HG02623 (cell line): ENCODE data around the gene SPRR2G.
"Not testable (repeated sequence)": the region's sequence is repeated elsewhere in the genome, so short reads cannot be mapped to it uniquely, and the experiment has no call there.

ENCODE experiments used
- ATAC-seq: cut with Tn5 transposase; IDR thresholded peaks from one replicate; pipeline ENCODE4 v1.9.1; 2021; ENCODE audit warnings: moderate library complexity; ENCODE audit not compliant: unreplicated experiment

The SPRR2G gene

DNA sequence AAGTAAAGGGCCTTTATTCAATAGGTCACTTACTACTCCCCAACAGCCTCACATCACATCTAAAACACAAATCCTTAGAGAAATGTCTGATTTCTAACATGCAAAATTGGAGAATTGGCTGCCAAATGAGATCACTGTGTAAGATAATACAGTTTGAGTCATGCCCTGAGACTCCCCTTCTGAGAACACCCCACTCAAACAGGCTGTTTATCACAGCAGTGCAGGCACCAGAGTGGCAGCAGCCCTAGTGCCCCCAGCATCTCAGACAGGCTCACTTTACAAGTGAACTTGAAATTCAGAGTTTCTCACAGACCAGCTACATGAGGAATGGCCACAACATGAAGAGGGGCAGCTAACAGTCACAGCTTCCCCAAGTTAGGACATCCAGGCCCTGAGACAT lies 35.4 kb downstream of the SPRR2G start:
- not testable (repeated sequence) for ATAC-seq

DNA sequence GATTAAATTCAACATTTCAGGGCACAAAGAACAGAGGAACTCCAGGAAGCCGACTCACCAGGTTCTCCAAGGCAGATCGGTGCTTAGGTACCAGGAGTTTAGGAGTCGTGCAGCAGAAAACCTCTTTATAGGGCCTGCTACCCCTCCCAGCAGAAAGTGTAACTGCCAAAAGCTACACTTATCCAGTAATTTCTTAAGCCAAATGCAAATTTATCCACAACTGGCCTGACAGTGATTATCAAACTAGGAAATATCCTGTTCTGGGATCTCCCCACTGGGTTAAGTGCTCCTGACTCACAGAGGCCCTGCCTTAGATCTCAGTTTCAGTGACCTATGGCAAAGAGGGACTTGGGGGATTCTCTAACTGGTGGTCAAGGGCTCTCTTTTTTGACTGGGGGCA lies 37.3 kb downstream of the SPRR2G start, which contains the start of gene SPRR2F:
SPRR2F (minus strand) TSS at position 101 of the 400 bp plus-strand sequence. CDS start 783 bp downstream, outside the sequence.
- ATAC-seq, result no peak

DNA sequence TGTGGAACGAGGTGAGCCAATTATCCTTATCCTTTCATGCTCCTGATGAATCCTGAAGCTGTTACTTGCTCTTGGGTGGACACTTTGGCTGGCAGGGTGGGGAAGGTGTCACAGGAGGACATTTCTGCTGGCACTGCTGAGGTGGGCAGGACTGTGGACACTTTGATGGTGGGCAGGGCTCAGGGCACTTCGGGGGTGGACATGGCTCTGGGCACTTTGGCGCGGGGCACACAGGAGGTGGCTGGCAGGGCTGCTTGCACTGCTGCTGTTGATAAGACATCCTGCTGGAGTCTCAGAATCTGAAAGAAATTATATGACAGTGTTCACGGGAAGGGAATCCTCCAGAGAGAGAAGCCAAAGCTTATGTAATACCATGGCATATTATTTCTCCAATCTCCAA lies 38.2 kb downstream of the SPRR2G start:
- not testable (repeated sequence) for ATAC-seq

DNA sequence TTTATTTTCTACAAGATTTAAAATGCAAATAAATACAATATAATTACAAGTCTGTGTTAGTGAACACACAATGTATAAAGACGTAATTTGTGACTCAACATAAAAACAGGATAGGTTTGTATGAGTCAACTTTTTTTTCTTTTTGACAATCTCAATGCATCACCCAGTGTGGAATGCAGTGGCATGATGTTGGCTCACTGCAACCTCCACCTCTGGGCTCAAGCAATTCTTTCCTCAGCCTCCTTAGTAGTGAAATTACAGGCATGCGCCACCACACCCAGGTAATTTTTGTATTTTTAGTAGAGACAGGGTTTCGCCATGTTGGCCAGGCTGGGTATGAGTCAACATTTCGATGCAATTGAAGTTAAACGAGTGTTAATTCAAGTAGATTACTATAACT lies 50.4 kb downstream of the SPRR2G start:
- no peak for ATAC-seq
